ENCODE results near the gene ACE. TPM values are rescaled to one million over a fixed set of nuclear protein-coding genes. Genes with fewer than 3 reads are reported as not detected.

ACE gene
- total RNA-seq, 1 donor from 2014 or later = 72.6 TPM

DNA sequence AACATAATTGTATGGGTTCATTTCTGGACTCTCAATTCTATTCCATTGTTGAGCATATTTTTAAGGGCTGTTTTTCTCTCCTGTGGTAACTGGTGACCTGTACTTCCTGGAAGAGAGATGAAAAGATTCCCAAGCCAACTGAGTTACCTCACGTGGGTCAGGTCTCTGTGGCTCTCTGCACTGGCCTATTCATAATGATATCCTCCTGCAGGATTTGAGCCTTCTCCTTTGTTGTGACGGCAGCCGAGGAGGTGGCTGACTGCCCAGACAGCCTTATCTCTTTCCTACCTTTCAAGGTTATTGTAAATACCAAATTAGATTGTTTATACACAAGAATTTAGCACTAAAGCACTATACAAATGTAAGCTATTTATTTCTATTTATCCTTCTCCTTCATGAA lies 2.7 kb upstream of the ACE start:
- no peak overlapping the region for H3K27ac ChIP-seq
- DNase-seq (ENCODE audit: low spot score in 2 of 2) = no peak
- H3K4me3 ChIP-seq = no peak overlapping the region
- peaks cover 0 to 15% of the 10 kb centered on the region in 2 donors for H3K4me1 ChIP-seq
- H3K27me3 ChIP-seq = no peaks in the 10 kb centered on the region
- no peaks in the 10 kb centered on the region for H3K36me3 ChIP-seq
- intact Hi-C loops (cut with DNase I) = no loop called here
- no peaks in the 10 kb centered on the region for H3K9me3 ChIP-seq
- TF ChIP-seq, protein P1, sequence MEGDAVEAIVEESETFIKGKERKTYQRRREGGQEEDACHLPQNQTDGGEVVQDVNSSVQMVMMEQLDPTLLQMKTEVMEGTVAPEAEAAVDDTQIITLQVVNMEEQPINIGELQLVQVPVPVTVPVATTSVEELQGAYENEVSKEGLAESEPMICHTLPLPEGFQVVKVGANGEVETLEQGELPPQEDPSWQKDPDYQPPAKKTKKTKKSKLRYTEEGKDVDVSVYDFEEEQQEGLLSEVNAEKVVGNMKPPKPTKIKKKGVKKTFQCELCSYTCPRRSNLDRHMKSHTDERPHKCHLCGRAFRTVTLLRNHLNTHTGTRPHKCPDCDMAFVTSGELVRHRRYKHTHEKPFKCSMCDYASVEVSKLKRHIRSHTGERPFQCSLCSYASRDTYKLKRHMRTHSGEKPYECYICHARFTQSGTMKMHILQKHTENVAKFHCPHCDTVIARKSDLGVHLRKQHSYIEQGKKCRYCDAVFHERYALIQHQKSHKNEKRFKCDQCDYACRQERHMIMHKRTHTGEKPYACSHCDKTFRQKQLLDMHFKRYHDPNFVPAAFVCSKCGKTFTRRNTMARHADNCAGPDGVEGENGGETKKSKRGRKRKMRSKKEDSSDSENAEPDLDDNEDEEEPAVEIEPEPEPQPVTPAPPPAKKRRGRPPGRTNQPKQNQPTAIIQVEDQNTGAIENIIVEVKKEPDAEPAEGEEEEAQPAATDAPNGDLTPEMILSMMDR (IDR thresholded peaks at IDR 0.05) = no peak

- Histone ChIP-seq H3K36me3 (no peaks in the 10 kb centered on the region), H3K4me3 (no peak overlapping the region), H3K4me1 (peaks cover 0 to 15% of the 10 kb centered on the region in 2 donors), H3K27me3 (no peaks in the 10 kb centered on the region), H3K9me3 (no peaks in the 10 kb centered on the region), H3K27ac (no peak overlapping the region)
- no peak for DNase-seq (ENCODE audit: low spot score in 2 of 2)
- TF ChIP-seq, protein P1 (IDR thresholded peaks at IDR 0.05) = no peak
- intact Hi-C loops (cut with DNase I) = no loop called here
Measured at GRCh38 chr17:63474586-63475460, 2.0 kb upstream of the ACE start.

DNA sequence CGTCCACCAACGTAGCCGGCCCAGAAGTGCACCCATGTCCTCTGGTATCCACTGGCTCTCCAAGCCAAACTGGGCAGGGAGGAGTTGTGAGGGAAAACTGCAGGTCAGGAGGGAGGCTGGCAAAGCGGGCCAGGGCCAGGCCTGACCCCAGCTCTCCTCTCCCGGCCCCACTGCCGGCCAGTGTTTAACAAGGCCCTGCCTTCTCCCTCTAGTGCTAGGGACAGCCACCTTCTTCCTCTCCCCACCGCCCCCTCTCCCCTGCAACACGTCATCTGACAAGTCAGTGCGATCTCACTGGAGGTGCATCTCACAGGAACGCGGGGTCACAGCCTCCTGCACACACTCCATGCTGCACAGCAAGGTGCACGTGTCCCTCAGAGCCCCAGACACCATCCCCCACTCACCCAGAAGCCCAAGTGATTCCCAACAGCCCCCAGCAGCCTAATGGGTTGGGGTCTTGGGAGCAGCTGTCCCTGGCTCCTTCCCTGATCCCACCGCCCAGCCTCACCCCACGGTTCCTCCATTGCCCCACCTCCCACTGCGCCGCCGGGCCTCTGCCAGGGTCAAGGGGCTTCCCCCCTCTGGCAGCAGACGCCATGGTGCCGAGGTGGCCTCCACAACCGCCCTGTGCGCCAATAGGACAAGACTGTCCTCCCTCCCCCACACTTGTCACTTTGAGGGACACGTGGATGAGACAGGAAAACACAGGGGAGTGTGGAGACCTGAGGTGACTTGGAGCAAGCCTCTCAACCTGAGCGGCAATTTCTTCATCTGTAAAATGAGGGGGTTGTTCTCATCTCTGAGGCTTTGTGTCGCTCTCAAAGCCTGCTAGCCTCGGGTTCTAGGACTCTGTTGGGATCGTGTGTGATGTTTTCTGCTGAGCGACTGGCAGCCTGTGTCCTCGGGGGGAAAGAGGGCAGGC lies 1.1 kb upstream of the ACE start:
- no peaks in the 10 kb centered on the region for H3K9me3 ChIP-seq
- TF ChIP-seq, protein P1 (IDR thresholded peaks at IDR 0.05) = no peak
- no peaks in the 10 kb centered on the region for H3K27me3 ChIP-seq
- no peaks in the 10 kb centered on the region for H3K36me3 ChIP-seq
- H3K27ac ChIP-seq = no peak overlapping the region
- intact Hi-C loops (cut with DNase I) = no loop called here
- no peak for DNase-seq (ENCODE audit: low spot score in 2 of 2)
- peaks cover 0 to 15% of the 10 kb centered on the region in 2 donors for H3K4me1 ChIP-seq
- peak overlapping the region in 1 of 2 donors; percentile 67 for H3K4me3 ChIP-seq

DNA sequence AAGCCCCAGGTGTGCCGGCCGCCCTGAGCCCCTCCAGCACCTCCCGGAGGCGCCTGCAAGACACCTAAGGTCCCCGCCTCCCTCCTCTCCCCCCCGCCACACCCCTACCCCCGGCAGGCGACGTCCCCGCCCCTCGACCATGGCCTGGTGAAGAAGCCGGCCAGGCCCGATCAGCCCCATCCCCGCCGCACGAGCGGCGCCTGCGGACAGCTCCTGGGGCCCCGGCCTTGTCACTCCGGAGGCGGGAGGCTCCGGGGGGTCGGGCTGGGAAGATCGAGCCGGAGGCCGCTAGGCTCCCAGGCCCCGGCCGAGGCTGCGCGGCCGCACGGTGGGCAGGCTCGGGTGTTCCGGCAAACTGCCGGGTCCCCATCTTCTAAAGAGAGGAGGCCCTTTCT lies 405 bp upstream of the ACE start:
- Histone ChIP-seq H3K36me3 (no peaks in the 10 kb centered on the region), H3K9me3 (no peaks in the 10 kb centered on the region), H3K4me3 (peak overlapping the region; percentile 67 to 71), H3K27ac (no peak overlapping the region), H3K4me1 (peaks cover 0 to 15% of the 10 kb centered on the region in 2 donors), H3K27me3 (no peaks in the 10 kb centered on the region)
- intact Hi-C loops (cut with DNase I) = no loop called here
- DNase-seq (ENCODE audit: low spot score in 2 of 2) = no peak
- TF ChIP-seq, protein P1 (IDR thresholded peaks at IDR 0.05) = no peak

DNA sequence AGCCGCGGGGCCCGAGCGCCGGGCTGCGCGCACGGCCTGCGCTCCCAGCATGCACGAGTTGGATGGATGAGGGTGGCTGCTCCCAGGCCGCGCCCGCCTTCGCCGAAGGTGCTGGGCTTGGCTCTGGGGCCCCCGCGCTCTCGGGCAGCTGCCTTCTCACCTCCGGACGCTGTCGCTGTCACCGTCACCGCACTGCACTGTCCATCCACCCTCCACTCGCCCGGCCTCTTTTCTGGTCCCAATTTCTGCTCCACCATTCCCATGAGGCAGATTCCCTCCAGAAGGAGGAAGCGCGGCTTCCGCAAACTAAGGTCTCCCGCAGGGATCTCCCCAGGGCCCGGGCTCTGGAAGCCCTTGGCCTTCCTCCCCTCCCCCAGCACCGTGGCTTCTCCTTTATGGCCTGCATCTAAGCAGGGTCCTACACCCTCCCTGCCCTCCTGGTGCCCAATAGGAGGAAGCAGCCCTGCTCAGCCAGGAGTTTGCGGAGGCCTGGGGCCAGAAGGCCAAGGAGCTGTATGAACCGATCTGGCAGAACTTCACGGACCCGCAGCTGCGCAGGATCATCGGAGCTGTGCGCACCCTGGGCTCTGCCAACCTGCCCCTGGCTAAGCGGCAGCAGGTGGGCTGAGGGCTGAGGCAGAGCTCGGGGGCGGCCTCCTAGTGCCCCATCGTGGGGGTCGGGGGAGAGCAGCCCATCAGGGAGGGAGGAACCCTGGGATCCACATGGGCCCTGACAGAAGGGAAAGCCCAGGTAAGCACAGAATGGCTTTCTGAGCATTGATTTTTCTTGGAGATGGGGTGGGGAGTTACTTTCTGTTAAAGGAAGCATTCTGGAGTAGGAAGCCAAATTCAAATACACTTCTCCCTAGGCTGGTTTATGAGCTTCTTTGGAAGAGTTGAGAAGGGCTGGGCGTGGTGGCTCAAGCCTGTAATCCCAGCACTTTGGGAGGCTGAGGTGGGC lies 899 bp downstream of the ACE start:
- TF ChIP-seq, protein P1 (IDR thresholded peaks at IDR 0.05) = no peak
- Histone ChIP-seq H3K27ac (no peak overlapping the region), H3K36me3 (no peaks in the 10 kb centered on the region), H3K4me1 (peaks cover 0 to 15% of the 10 kb centered on the region in 2 donors), H3K4me3 (peak overlapping the region; percentile 67 to 71), H3K9me3 (no peaks in the 10 kb centered on the region), H3K27me3 (no peaks in the 10 kb centered on the region)
- no peak for DNase-seq (ENCODE audit: low spot score in 2 of 2)
- intact Hi-C loops (cut with DNase I) = no loop called here

All from ascending aorta (tissue), 2 donors.